NCI-H1417 treated with DMSO at 0.1 percent for 48 hours (cell line): ENCODE results near the gene CRAT.

Experiments used
- DNase-seq: peaks from one replicate; lab custom pipeline; 2025; lab: John Stamatoyannopoulos, UW

The CRAT gene

DNA sequence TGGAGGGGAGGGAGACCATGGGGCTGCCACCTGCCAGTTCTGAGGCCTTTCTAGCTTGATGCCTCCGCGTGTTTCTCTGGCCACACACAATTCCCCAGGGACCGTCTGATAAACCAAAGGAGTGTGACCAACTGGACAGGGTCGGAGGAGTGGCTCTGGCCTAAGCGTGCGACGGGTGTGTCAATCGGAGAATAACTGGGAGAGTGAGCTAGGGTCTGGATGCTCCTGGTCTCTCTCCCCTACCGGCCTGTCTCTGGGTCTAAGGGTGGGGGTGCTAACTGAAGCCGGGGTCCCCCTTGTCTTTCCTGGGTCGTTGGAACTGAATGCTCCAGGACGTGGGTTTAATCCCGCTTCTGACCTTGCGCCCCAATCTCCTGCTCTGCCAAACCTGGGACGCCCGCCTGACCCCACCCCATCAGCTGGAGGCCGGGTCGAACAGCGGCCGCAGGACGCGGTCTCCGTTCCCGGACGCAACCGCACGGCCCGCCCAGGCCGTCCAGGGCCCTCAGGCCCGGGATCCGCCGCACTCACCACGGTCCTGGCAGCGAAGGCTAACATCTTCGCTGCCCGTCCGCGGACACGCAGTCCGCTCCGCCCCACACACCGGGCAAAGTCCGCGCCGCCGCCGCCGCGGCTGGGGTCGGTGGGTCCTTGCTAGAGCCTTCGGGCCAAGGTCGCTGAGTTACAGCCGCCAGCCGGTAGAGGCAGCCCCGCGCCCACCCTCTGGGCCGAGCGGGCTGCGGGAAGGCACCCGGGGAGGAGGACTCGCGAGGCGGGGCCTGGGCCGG lies 447 bp downstream of the CRAT start:
- no peak for DNase-seq

DNA sequence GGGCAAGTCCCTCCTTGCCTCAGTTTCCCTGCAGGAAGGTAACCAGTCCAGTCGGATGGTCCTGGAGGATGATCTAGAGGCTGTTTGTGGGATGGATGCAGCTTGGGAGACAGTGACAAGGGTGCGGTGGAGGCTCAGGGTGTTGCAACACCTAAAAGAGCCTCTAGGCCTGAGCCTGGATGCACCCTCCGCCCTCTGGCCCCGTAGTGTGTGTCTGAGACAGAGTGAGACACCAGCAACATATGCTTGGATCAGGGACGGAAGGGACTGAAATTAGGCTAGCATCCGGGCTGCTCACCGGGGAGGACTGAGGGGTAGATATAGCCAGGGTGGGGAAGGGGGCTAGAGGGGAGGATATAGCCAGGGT lies 1.1 kb downstream of the CRAT start:
- DNase-seq = no peak

DNA sequence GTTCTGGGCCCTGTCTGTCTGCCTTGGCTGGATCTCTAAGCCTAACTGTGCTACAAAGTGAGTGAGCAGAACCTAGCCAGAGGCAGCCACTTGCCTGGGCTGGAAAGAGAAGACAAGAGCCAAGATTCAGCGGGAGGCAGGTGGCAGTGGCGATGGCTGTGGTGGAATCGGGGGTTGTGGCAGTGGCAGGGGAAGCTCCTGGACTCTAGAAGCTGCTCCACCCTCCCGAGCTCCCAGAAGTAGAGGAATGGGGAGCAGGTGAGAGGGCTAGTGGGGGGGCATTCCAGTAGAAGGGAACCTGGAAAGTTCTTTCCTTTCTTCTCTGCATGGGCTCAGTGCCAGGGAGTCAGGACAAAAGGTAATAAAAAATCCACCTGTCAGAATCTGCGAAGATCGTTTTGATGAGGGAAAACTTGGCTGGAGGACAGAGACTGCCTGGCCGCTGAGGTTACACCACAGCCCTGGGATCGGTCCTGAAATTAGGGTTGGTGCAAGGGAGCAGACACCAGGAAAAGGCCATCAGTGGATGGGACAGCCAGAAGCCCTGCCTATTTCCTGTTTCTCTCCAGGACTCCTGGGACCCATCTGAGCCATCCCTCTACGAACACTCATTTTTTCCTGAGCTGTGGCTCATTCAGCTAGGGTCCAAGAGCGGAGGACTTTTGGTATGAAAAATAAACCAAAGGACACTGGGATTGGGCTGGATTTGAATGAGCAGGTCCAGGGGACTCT lies 1.6 kb downstream of the CRAT start:
- no peak for DNase-seq

DNA sequence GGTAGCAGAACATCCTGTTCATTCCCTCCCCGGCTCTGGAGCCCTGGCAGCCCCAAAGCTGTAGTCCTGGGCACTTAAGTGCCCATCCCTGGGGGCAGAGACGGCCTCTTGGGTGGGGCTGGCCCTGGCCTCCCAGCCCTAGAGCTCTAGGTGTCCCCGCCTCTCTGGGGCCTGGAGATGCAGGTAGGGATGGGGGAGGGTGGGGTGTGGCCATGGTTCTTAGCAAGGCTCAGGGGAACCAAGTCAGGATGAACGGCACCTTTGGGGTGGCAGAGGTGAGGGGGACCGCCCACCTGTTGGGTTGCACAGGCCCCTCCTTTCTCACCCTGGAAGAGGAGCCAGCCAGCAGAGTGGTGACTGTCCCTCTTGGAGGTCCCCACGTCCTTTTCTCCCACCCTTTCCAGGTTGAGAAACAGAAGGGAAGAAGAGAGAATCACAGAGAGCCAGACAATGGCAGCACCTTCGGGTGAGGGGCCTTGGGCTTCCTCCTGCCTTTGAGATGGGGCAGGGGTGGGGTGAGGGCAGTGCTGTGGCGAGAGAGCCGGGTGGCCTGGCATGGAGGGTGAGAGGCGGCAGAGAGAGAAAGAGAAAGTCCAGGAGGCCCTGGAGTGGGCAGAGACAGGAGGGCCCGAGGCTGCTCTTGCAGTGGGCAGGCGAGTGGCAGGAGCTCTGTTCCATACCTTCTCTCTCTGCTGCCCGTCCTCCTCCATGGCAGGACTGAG lies 2.3 kb downstream of the CRAT start:
- DNase-seq = no peak

DNA sequence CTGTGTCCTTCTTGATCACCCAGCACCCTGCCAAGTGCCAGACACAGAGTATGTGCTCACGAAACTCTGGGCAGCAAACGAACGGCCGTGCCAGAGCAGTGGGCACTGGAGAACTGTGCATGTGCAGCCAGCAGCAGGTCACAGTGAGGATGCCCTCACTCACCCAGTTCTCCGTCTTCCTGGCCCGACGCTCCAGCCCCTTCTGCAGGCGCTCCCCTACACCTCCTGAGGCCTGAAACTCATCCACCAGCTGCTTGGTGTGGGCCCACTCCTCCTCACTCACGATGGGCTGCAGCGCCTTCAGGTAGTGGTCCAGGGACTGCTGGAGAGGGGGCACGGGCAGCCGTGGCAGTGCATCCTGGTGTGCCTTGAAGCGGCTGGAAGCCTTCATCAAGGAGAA lies 2.9 kb downstream of the CRAT start:
- no peak for DNase-seq

DNA sequence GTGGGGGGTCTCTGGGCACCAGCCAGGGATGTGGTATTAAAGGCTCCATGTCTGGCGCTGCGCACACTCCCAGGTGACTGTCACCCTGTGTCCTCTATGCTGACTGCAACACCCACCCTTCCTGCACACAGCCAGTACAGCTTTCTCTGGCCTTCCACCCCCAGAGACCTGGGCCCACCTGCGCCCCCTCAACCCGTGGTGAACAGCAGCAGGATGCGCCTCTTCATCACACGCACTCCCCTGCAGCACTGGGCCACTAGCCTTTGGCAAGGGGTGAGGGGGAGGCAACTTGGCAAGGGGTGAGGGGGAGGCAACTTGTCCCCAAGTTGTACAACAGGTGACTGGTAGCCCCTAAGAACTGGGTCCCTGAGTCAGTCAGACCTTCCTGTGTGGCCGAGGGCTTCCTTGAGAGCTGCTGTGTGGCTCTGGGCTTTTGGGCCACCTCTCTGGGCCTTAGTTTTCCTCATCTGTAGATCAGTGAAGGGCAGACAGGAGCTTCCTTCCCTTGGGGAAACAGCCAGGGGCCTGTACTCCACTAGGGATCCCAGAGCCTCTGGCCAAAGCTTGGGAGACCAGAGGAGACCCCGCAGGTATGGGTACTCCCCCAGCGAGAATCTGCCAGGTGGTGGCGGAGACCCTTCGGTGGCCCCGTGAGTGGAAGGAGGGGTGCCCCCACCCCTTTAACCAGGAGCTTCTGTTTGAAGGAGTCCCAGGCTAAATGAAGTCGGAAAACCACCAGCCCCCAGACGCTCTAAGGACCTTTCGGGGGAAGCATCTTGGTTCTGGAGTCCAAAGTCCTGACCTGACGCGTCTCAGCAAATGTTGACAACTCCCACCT lies 4.5 kb downstream of the CRAT start:
- no peak for DNase-seq

DNA sequence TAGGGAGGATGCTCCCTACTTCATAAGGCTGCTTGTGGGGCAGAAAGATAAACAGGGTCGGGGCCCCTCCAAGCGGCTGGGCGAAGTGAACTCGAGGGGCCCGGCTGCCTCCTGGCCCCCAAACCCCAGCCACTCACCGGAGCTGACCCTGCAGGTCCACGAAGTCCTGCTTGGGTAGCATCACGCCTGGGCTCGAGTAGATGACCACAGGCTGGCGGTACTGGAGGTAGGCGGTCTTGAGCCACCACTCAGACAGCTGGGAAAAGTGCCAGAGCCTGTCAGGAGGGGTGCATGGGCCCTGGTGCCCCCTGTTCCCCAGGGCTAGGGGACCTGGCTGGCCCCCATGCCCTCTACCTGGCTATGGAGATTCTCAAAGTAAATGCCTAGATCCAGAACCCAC lies 6.5 kb downstream of the CRAT start:
- DNase-seq = no peak

DNA sequence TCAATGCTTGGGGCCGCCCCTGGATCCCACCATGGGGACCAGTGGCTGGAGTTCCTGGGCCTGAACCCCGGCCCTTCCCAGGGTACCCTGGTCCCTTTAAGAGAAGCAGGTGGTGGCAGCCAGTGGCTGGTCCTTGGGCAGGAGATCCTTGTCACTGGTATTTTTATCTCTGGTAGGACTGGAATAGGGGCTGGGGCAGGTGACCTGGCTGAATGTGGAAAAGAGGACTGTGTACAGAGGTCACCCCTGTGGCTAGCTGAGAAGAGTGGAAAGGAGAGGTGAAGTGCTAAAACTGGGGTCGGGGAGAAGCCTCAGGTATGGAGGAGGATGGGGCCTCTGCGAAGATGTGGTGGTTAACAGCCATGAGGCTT lies 7.0 kb downstream of the CRAT start:
- no peak for DNase-seq

DNA sequence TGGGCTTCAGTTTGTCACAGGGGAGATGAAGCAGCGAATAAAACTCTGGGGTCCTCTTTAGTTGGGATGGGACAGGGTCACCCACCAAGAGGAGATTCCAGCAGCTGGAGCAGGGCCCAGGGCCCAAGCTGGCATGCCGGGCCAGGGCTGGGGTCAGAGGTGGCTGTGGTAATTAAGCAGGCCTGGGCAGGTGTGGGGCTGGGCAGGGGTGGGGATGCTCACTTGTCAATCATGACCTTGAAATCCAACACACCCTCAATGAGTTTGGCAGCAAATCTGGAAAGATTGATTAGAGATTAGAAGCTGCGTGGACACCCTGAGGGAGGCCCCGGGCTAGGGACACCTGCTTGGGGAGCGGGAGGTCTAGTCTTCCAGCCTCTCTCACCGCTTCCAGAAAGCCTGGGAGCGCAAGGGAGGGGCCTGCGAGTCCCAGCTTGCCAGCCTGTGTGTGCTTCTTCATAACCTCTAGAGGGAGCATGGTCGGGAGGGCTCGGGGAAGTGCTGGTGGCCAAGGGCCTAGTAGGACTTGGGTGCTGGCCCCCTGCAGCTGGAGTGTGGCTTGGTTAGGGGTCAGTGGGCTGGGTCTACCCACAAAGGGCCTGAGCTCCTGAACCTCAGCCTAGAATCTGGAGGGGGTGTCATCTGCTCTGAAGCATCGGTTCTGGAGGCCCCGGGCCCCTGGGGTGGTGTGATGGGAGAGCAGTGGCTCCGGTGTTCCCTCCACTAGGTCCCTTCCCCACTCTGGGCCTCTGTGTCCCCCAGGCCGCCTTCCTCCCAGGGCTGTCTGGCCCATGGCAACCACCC lies 7.6 kb downstream of the CRAT start:
- no peak for DNase-seq

DNA sequence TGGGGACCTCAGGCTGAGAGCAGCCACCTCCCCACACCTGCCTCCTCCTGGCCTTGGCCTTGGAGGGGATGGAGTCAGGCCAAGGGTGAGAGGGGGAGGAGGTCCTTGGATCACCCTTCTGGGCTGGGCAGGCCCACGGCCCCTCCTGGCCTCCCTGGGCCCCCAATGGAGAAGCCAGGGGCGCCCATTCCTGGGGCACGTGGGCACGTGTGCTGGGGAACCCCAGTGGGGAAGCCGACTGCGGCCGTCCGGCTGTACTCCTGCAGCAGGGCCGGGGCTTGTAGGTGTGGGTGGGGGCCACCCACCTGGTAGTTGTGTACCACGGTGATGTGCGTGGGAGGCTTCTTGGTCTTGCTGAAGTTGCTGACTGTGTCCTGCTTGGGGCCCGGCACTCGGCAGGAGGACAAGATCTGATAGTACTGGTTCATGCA lies 8.5 kb downstream of the CRAT start:
- no peak for DNase-seq

DNA sequence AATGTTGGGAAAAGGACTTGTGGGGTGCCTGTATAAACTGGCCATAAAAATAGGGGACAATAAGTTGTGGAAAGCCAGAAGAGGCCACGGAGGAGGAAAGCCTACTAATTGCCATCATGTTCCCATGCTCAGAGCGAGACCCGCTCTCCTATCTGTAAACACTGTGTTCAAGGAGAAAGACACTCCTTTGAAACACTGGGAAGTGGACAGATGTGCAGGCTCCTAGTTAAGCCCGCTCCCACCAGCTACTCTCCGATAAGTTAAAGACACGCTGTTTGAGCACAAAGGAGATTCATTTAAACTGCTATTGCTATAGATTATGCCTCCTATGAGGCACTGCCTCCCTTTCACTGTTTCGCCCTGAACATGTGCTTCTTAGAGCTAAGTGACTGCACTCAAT lies 9.3 kb downstream of the CRAT start:
- no peak for DNase-seq

DNA sequence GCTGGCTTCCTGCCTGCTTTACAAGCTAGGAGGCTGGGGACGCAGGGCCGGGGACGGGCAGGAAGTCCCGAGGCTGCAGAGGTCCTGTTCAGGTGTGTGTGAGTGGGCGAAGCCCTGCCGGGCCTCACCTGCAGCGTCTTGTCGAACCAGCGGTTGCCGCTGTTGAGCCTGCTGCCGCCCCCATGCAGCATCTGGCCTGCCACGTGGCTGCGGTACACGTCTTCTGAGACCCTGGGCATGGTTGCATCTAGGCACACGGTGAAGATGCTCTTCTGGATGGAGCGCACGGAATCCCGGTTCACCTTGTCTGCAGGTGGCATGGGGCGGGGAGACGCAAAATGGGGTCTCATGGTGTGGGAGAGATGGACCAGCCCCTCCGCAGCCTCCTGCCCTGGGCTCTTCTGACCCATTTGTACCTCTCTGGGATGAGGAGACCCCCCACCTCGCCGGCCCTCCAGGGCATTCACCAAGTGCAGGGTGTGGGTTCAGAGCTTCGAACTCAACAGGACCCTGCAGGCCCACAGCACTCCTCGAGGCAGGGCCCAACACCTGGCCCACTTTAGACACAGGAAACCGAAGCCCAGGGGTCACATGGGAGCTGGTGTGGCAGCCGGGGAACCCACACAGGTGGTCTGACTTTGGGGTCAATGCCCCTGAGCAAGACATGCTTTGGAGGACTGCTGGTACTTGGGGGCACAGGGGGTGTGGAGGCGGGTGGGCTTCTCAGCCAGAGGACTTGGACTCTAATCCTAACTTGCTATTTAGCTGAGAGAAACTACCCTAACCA lies 10.0 kb downstream of the CRAT start:
- DNase-seq = no peak

DNA sequence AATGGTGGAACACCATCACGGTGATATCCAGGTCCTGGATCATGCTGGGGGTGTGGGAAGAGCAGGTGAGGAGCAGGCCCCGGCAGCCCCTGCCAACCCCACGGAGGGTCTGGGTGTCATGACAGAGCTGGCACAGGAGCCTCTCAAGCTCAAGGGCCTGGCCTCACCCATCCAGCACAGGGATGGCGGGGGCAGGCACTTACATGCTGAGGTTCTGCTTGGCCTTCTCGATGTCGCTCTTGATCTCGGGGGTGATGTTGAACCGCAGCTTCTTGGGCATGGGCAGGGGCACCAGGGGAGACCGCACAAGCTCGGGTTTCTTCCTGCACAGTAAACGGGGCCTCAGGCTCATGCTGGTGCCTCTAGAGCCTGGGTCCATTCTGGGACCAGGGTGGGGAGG lies 12.3 kb downstream of the CRAT start:
- DNase-seq = no peak

DNA sequence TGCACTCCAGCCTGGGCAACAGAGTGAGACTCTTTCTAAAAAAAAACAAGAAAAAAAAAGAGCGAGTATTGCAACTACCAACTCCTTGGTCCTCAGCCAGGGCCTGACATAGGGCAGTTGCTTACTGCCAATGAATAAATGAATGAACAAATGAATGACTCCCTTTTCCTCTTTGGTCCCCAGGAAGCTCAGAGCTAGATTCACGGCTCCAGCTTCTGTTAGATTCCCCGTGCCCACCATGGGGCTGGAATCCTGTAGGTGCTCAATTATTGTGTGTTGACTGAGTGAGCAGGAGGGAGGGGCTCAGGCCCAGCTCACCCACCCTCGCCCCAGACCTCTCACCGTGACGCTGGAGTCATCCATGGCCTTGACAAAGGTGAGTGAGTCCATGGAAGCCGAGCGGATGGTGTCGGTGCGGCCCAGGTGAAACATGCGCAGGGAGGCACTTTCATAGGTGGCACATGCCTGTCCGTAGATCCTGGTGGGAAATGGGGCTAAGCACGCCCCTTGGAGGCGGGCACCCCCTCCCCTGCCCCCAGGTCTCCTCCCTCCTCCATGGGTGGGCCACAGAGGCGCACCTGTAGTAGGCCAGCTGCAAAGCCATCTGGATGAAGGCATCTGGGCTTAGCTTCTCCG lies 12.8 kb downstream of the CRAT start:
- DNase-seq = no peak

DNA sequence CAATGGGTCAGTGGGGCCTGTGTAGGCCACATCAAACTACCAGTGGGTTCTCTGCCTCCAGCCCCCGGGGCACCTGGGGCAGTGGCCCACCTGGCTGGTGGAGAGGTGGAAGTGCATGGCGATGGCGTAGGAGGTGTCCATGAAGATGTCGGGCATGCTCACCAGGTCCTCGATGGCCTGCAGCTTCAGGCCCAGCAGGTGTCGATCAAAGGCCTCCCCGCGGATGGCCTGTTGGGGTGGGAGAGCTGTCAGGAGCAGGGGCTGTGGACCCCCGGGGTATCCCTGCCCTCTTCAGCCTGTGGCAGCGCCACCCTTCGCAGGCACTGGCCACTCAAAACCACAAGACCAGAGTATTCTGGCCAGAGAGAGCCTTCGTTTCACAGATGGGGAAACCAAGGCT lies 14.7 kb downstream of the CRAT start:
- no peak for DNase-seq

DNA sequence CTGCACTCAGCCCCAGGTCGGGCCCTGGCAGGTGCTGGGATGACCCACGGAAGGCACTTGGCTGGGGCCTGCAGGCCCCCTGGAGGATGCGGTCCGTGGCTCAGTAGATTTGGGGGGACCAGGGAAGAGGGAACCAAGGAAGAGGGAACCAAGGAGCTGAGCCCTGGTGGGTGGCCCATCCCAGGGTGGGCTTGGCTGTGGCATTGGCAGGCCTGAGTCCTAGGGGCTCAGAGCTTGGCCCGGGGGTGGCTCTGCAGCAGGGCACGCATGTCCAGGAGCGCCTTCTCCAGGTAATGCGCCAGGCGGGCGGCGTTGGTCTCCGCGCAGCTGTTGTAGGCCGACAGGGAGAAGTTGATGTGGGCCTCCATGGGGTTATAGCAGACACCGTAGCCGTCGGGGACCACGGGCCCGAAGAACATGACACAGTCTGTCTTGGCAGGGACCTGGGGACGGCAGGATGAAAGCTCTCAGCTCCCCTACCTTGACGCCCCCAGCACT lies 15.4 kb downstream of the CRAT start:
- no peak for DNase-seq

DNA sequence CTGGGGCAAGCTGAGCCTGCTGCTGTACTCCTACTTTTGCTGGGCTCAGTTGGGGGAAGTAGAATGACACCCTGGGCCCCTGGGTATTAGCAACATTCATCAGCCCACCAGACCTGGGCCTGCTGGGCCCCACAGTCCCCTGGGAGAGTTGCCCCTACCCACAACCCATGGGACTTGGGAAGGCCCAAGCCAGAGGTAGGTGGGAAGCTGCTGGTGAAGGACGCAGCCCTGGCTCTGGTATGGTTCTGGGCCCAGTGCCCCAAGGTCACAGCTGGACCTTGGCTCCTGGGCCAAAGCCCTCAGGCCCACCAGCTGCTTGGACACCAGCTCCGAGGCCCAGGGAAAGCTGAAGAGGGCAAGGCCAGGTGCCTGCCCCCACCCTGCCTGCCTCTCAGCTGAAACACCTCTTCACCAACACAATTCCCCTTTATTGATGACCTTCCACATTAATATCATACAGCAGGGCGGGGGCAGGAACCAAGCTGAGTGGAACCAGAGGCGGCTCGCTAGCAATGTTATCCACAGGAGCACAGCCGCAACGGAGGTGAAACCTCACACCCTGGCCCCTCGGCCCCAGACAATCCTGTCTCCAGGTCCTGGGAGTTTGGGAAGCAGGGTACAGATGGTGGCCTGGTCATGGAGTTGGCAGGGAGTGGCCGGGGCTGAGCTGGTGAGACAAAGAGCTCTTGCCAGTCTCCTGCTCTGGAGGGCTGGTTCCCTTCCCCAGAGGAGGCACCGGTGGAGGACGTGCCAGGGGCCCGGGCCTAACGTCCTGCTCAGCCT lies 16.0 kb downstream of the CRAT start:
- no peak for DNase-seq

DNA sequence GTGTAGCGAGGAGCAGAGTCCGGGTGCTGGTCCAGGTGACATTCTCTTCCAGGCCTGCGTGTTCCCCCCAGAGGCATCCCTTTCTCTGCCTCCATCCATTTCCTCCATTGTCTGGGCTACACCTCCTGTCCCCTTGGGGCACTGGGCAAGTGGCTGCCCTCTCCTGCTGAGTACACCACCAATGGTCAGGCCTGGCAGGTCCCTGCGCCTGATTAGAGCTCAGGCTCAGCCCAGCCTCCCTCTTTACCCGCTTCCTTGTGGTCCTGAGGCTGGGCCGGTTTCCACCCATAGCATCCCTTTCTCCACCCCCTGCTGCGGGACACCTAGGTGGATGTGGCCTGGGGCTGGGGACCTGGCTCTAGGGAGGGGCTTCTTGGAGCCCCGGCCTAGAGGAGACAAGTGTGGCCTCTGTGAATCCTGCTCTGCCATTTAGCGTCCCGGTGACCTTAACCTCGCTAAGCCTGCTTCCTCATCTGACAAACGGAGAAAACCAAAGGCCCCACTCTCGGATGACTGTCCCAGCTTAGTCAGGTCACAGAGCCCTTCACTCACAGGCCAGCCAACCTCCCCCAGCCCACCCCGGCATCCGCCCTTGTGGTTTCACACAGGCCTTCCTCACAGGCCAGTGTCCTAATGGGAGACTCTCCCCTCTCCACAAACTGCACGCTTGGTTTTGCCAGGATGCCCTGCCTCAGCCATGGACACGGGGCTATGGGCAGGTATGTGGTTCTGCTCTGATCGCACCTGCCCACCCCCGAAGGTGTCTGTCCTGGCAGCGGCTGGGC lies 16.8 kb downstream of the CRAT start:
- no peak for DNase-seq
